HCT116 (cell line): ENCODE results near the gene STARD3NL.

ENCODE experiments used
- EZH2 ChIP-seq: fragments of 200-600 bp; sonication (generic); IDR thresholded peaks from 2 replicates; pipeline ENCODE4 v1.6.1; 2017; ENCODE audit warnings: antibody characterized with exemption, mixed run types
- REST ChIP-seq: IDR thresholded peaks from 2 replicates; pipeline ENCODE4 v1.6.1; 2012; ENCODE audit warnings: low read depth
- SRF ChIP-seq: IDR thresholded peaks from 2 replicates; pipeline ENCODE4 v1.6.1; 2012; ENCODE audit warnings: low read depth

GRCh38 chr7:38199782-38200181, 21.7 kb downstream of the STARD3NL start:
- TF ChIP-seq SRF (no peak), REST (no peak), EZH2 (no peak)
